ENCODE measurements around the gene TM4SF5. TPM values are rescaled to one million over a fixed set of nuclear protein-coding genes. Genes with fewer than 3 reads are reported as not detected.

TM4SF5 gene
- total RNA-seq, 1 experiment from 2014 or later = not detected

GRCh38 chr17:4788807-4789700, 17.4 kb downstream of the TM4SF5 start, which contains the start of gene GLTPD2:
Gene GLTPD2 (plus strand): TSS chr17:4788964. CDS start chr17:4789012, 48 bp downstream.
- ChIA-PET CTCF (interaction anchor here (1.2 to 3.6 kb wide), 12 partner anchors 10 to 222 kb away, joined by 3 to 19 read pairs (median 6); partner anchors contain the start of genes ARRB2, CHRNE, MED11 and PLD2), POLR2A (interaction anchor here (1.3 kb wide), 1 partner anchor 18 kb away, joined by 5 read pairs; the partner anchor contains the start of gene PLD2), RAD21 (ENCODE audit: low non-redundant PET in 1 of 2, low total read pairs in 2 of 2, uncharacterized antibody in 2 of 2, unreplicated experiment in 2 of 2) (interaction anchor here (1.4 to 1.5 kb wide), 2 partner anchors 58 to 79 kb away, joined by 4 to 6 read pairs; partner anchors contain the start of genes ARRB2 (in 1 of the 2) and MED11 (in 1 of the 2))
- intact Hi-C loops (cut with micrococcal nuclease) = no loop called here
- ATAC-seq (no peak), DNase-seq (ENCODE audit: low read depth, low spot score) (no peak)
- Histone ChIP-seq H3K27me3 (ENCODE audit: insufficient read depth, low read length) (no peaks in the 10 kb centered on the region), H2AFZ (ENCODE audit: low read depth, low read length, poor library complexity, severe bottlenecking) (no peak within 1 kb of the TSS), H3K27ac (ENCODE audit: low read depth, low read length) (peak within 1 kb of the TSS; percentile 98), H3K79me2 (ENCODE audit: insufficient read depth, low read length) (peaks cover 8% of the 10 kb centered on the region; the same call in 1 of the 2 replicates), H4K20me1 (ENCODE audit: insufficient read depth) (no peaks in the 10 kb centered on the region), H3K9me3 (ENCODE audit: control insufficient read depth in 1 of 2, insufficient read depth in 1 of 2, low read depth in 1 of 2, low read length in 2 of 2) (no peaks in the 10 kb centered on the region), H3K4me2 (ENCODE audit: low read length) (peak within 1 kb of the TSS; percentile 92), H3K4me1 (ENCODE audit: control insufficient read depth in 1 of 2, insufficient read depth in 2 of 2, low read length in 2 of 2) (peaks cover 25 to 36% of the 10 kb centered on the region in 2 experiments), H3K36me3 (ENCODE audit: control insufficient read depth in 1 of 2, insufficient read depth in 2 of 2, low read length in 2 of 2) (no peaks in the 10 kb centered on the region), H3K9ac (ENCODE audit: low read length) (peak within 1 kb of the TSS; percentile 79), H3K4me3 (replicated peaks in 1 of 2; ENCODE audit: low read depth in 1 of 2, low read length in 2 of 2) (peak within 1 kb of the TSS; percentile 61 to 66), H3K9me2 (ENCODE audit: insufficient read depth) (no peaks in the 10 kb centered on the region)
- no TSS peak for BruUV-seq (replicated peaks)
- TF ChIP-seq JUND (IDR thresholded peaks at IDR 0.05) = no peak
- TF ChIP-seq EGR1 (IDR thresholded peaks at IDR 0.05; ENCODE audit: low read depth) = no peak
- TF ChIP-seq ELF1 (IDR thresholded peaks at IDR 0.05; ENCODE audit: borderline replicate concordance, low read depth) = no peak
- TF ChIP-seq ZBTB33 (IDR thresholded peaks at IDR 0.05; ENCODE audit: extremely low read depth, insufficient replicate concordance, low read length) = no peak
- TF ChIP-seq TCF7L2 (IDR thresholded peaks at IDR 0.05; ENCODE audit: borderline replicate concordance, extremely low read depth, insufficient read depth, insufficient read length) = no peak
- no peak for TF ChIP-seq CBX3 (IDR thresholded peaks at IDR 0.05; ENCODE audit: low read depth)
- no peak for TF ChIP-seq MAX (IDR thresholded peaks at IDR 0.05)
- TF ChIP-seq CEBPB (IDR thresholded peaks at IDR 0.05; ENCODE audit: low read depth) = no peak
- no peak for TF ChIP-seq RAD21 (IDR thresholded peaks at IDR 0.05; ENCODE audit: low read depth)
- TF ChIP-seq FOSL1 (IDR thresholded peaks at IDR 0.05; ENCODE audit: low read depth) = no peak
- no peak for TF ChIP-seq ZFX (IDR thresholded peaks at IDR 0.05)
- TF ChIP-seq REST (IDR thresholded peaks at IDR 0.05; ENCODE audit: low read depth) = no peak
- TF ChIP-seq CTCF (IDR thresholded peaks at IDR 0.05 in 2 of 3, conservative IDR thresholded peaks at IDR 0.05 in 1 of 3; ENCODE audit: borderline replicate concordance in 1 of 3, insufficient read depth in 1 of 3, low read depth in 2 of 3, low read length in 2 of 3) = no peak
